Left ventricle myocardium superior (tissue), 1 donor: ENCODE measurements around the gene TK2. TPM values are rescaled to one million over a fixed set of nuclear protein-coding genes. Genes with fewer than 3 reads are reported as not detected.
A peak's percentile ranks its signal among the peaks of the same experiment; 100 is the strongest.
"Not testable (repeated sequence)": the region's sequence is repeated elsewhere in the genome, so short reads cannot be mapped to it uniquely, and the experiment has no call there.

Experiments
- ATAC-seq: fragments of 200-7000 bp; cut with Tn5 transposase; one replicate; pipeline ENCODE4 v1.9.1; 2020; ENCODE audit warnings: mild to moderate bottlenecking, moderate library complexity
- DNase-seq: peaks from one replicate; pipeline ENCODE4 v3.0.0-alpha.2; 2020
- intact Hi-C: fragments of 100-400 bp; cut with micrococcal nuclease; formaldehyde crosslinking; loops from one replicate; pipeline ENCODE4 v1.11.0; 2022
- total RNA-seq: library from RNA; stranded (reverse); fragmentation: NEBNext Ultra II Directional; extraction: Animal tissue kit (Norgen Biotek cat#: 25700); gene quantifications from one replicate; pipeline ENCODE4 v1.2.1, GENCODE V29; 2021
- donor health status: DM: no; HTN: yes; CAD: no; lungs with severe emphysema.

Gene TK2
- total RNA-seq, 1 donor from 2014 or later = 16.8 TPM

DNA sequence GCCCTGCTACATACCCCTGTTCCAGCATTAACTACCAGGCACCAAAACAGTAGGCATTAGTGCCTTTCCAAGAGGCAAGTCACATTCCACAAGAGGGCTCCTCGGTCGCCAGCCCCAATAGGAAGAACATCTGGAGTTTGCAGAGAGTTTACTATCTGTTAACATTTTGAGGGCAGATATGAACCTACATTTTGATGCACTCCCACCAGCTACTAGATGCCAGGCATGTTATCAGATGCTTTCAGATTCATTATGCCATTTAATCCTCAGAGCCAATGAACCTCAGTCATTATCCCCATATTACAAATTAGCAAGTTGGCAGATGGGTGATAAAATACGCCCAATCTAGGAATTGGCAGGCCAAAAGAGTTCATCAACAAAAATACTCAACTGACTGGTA lies 25.1 kb upstream of the TK2 start:
- DNase-seq = no peak
- ATAC-seq = no peak

DNA sequence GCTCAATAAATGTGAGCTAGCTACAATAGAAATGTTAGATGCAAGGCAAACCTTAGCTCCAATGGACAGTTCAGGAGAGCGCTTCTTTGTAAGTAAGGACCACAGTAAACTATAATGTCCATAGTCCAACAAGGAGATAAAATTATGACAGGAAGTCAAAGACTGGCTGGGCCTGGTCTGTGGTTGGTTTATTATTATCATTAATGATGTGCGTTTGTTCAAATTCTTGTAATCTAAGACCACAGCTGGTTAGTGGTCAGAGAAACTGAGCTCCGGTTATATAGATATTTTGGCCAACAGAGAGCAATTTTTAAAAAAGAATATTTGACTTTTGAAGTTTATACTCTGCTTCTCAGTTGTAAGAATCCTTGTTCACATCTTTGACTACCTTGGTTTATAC lies 24.6 kb upstream of the TK2 start:
- ATAC-seq (no peak), DNase-seq (no peak)
- intact Hi-C loops = no loop called here

More for the DNA sequence above, 25.1 kb upstream of the TK2 start:
- intact Hi-C loops = no loop called here

DNA sequence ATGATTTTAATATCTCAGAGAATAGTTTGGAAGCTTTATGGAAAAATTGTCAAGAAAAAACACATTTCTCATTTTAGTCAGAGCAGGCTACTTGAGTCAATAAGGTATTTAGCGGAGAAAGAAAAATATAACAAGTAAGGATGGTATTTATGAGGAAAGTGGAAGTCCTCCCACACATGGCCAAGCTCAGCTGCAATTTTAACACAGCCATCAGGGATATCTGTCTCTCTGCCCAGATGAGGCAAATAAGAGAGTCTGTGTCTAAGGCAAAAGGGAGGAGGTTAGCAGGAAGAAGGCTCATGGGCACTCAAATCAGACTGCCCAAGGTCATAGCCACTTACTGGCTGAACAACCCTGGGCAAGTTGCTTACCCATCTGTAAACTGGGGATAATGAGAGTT lies 24.2 kb upstream of the TK2 start:
- intact Hi-C loops = no loop called here
- DNase-seq (no peak), ATAC-seq (no peak)

DNA sequence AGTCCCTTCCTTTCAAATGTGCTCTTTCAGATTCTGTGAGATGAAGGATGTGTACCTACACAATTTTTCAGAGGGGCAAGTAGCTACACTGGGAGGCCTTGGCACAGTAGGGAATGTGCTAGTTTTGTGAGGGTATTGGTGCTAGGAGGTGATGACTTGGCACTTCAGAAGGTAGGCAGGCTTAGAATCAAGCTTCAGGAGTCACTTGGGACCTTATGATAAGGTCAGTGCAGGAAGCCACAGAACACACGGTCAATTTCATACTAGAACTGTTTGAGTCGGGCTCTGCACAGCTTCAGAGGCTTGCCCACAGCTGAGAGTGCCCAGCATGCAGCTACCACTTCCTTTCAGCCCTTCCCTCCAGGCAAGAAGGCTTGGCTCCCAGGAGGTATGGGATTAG lies 22.4 kb upstream of the TK2 start:
- no peak for ATAC-seq
- DNase-seq = no peak
- intact Hi-C loops = no loop called here

DNA sequence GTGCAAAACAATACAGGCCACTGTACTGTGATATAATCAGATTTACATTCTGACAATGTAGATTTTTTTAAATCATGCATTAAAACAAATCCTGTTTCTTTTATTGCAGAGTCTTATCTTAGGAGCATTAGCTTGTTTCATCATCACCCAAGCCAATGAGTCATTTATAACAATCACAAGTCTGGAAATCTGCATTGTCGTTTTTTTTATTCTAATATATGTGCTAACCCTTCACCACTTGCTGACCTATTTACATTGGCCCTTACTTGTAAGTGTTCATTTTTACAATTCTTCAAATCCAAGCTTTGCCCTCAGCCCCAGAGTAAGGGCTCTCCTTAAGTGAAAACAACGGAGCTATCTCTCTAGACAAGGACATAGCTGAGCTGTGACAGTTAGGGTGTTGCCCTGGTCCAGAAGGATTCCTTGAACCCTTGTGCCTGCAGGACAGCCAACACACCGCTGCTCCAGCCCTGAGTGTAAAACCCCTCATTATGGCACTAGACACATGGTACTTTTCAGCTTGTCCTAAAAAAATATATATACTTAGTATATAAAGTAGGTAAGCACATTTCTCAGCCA lies 20.0 kb upstream of the TK2 start:
- intact Hi-C loops = no loop called here
- ATAC-seq (peak; percentile 22), DNase-seq (no peak)

DNA sequence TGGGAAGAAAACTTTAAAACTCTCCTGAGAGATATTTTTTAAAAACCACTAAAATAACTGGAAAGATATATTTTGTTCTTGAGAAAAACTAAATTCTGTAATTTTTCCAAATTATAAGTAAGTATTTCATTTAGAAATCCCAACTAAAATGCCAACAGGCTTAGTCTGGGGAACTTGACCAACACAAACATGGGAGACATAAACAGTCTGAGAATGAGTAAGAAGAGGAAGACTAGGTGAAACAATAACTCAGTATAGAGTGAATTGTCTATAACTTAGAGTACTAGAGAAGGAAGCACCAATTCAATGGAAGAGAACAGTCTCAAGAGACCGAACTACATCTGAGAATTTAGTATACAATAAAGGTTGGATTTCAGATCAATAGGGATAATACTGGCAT lies 19.2 kb upstream of the TK2 start:
- no peak for ATAC-seq
- intact Hi-C loops = no loop called here
- DNase-seq = no peak

DNA sequence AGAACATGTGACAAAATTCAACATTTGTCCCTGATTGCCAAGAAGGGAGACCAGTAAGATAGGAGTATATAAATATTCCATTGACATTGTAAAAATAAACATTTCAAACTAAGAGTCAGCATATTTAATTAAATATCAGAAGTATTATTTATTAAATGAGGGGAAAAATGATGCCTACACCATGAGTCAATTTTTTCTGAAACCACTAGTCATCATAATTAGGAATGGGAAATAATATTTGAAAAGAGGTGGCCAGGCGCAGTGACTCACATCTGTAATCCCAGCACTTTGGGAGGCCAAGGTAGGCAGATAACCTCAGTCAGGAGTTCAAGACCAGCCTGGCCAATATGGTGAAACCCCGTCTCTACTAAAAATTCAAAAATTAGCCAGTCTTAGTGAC lies 18.4 kb upstream of the TK2 start:
- intact Hi-C loops = no loop called here
- no peak for ATAC-seq
- DNase-seq = no peak

DNA sequence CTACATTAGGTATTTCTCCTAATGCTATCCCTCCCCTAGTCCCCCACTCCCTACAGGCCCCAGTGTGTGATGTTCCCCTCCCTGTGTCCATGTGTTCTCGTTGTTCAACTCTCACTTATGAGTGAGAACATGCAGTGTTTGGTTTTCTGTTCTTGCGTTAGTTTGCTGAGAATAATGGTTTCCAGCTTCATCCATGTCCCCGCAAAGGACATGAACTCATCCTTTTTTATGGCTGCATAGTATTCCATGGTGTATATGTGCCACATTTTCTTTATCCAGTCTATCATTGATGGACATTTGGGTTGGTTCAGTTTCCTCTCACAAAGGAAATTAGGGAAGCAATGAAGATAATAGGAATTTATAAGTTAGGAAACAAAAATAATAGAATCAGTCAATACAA lies 17.3 kb upstream of the TK2 start:
- intact Hi-C loops, ATAC-seq, DNase-seq: not testable (repeated sequence)

DNA sequence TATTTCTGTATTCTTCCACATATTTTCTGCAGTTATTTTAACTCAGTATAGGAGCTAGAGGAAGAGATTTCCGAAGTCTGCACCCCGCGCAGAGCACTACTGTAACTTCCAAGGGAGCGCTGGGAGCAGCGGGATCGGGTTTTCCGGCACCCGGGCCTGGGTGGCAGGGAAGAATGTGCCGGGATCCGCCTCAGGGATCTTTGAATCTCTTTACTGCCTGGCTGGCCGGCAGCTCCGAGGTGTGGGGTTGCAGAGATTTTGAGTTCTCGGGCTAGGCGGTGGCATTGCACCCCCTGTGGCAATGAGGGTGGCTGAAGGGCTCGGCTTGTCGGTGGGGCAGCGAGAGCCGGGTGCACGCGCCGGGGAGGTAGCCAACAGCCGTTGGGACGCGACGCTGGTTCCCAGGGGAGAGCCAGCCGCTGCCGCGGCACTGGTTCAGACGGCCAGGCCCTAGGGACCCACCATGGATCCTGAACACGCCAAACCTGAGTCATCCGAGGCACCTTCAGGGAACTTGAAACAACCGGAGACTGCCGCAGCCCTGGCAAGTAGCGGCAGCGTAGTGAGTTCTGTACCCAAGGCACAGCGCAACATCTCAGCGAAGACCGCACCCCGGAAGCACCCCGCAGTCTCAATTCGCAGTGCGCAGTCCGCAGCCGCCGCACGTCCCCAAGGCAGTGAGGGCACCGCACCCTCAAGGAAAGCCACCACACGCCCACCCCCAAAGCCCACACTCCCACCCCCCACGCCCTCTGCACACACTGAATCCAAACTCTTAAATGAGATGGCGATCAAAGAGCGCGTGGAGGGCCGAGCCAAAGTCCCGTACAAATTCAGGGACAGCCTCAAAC lies 16.4 kb upstream of the TK2 start, which contains the start of gene CMTM1:
CMTM1 (plus strand) TSS at position 389 of the 851 bp plus-strand sequence; CDS start at position 464, 75 bp downstream.
- intact Hi-C loops = no loop called here
- ATAC-seq (no peak), DNase-seq (no peak)

DNA sequence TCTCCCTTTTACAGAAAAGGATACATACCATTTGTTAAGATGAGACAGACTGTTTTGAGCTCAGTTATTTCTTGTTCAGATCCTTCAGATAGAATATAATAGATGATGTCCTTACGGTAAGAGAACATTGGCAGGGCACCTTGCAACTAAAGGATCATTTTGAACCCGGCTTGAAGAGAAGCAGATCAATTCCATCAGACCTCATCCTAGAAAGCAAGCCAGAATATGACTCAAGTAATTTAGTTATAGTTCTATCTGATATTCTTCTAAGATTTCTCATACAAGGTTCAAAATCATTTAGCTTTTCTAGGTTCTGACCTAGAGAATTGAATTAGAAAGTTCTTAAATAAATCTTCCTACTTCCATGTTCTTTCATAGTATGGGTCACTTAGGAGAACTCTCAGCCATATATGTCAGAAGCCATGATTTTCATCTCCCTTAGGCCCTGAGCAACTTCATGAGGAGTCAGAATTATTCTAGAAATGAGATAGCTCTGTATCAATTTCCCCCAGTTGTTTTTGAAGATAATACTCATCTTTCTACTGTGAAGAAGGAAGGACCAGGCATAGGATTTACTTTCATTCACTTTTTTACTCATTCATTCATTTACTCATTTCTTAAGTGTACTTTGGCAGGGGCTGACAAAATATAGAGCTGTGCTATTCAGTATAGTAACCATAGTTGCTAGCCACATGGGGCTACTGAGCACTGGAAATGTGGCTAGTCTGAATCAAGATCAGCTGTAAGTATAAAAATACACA lies 13.8 kb upstream of the TK2 start:
- intact Hi-C loops = no loop called here
- ATAC-seq = no peak
- DNase-seq = no peak

DNA sequence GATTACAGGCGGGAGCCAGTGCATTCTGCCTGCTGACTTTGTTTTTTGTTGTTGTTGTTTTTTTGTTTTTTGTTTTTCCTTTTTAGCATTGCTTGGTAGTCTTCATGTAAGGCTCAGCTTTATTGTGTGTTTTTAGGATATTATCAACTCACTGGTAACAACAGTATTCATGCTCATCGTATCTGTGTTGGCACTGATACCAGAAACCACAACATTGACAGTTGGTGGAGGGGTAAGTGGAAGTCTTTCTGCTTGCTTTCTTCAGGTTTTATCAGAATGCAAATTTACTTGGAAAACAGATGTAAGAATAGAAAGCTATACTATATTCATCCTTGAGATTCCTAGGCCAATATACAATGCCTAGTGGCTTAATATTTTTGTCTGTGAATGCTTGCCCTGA lies 13.1 kb upstream of the TK2 start:
- intact Hi-C loops = no loop called here
- DNase-seq (no peak), ATAC-seq (no peak)

DNA sequence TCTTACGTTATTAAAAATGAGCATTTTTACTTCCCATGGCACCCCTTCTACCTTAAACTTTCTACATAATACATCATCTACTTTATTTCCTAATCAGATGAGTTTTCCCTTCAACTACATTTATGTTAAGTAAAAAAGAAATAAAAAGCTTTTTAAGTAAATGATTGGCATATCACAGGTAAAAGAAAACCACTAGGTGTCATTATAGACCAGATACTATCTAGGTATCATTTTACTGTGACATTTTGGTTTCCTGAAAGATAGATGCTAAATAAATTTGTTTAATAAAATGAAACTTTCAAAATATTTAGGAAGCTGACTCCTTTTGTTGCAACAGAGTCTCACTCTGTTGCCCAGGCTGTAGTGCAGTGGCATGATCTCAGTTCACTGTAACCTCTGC lies 12.5 kb upstream of the TK2 start:
- intact Hi-C loops = no loop called here
- ATAC-seq = no peak
- DNase-seq = no peak

DNA sequence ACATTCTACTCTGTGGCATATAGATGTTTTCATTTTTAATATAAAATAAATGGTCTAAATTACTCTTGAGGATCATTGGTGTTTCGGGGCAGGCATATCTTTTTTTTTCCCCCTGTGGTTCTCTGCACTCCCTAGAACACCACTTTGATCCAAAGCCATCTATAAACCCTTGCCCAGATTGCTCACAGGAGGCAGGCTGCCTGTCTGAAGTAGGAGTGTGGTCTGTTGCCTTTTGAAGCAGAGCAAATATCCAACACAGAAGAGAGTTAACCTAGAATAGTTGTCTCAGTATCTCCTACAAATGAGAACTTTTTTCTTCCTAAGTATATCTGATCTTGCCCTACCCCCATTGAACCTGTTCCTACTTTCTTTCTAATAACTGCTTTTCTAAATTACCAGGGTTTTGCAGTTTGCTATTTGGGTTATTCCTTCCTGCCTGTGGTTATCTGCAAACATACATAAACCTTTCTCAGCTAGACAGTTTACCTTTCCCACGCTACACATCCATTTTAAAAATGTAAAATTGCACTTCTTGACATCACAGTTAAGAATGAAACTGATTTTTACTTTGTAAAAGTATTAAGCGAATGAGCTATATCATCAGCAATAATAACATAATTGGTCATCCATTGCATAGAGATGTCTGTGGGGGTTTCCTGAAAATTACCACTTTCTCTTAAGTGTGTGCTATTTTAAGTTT lies 11.6 kb upstream of the TK2 start:
- ATAC-seq (no peak), DNase-seq (no peak)
- intact Hi-C loops = no loop called here

DNA sequence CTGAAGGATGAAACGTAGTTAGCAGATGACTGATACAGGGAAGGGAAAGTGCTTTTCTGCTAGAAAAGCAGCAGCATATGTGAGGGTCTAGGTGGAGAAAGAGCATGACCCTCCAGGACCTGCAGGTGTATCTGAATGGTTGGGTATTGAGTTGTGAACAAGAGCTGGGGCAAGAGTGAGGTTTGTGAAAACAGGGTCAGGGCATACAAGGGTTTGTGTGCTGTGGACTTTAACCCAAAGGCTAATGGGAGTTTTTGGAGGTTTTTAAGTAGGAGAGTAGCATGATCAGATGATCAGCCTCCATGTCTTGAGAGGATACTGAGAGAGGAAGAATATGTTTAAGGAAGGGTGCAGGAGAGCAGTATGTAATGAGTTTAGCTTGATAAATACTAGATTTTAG lies 10.2 kb upstream of the TK2 start:
- DNase-seq (no peak), ATAC-seq (no peak)
- intact Hi-C loops = no loop called here

DNA sequence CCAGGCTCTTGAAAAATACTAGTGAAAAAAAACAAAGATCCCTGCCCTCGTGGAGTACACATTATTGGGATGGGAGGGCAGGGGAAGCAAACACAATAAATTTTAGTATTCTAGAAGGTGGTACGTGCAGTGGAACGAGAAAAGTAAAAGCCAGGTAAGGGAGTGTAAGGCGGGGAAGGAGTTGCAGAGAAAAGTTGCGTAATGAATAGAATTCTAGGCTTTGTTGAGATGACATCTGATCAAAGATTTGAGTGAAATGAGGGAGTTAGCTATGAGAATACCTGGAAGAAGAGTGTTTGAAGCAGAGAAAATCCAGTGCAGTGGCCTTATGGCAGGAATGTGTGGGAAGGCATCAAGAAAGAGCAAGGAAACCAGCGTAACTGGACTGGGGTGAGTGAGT lies 4.6 kb upstream of the TK2 start:
- no peak for DNase-seq
- intact Hi-C loops = loop anchor here (5.0 kb wide), 1 partner anchor 37 kb away; no protein-coding TSS in a partner anchor
- ATAC-seq = no peak

DNA sequence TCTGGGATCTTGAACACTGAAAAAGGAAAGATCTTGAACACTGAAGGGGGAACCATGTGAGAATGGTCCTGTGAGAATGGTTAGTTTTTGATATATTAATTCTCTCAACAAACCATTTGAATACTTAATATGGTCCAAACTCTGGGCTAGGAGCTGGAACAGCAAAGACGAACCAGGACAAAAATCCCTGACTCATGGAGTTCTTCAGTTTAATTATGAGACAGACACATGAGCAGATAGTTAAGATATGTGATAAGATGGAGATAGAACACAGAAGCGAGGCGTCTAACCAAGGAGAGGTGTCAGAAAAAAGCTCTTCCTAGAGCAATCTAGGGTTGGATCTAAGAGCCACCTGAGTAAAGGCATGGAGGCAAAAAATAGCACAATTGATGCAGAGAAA lies 4.1 kb upstream of the TK2 start:
- no peak for DNase-seq

DNA sequence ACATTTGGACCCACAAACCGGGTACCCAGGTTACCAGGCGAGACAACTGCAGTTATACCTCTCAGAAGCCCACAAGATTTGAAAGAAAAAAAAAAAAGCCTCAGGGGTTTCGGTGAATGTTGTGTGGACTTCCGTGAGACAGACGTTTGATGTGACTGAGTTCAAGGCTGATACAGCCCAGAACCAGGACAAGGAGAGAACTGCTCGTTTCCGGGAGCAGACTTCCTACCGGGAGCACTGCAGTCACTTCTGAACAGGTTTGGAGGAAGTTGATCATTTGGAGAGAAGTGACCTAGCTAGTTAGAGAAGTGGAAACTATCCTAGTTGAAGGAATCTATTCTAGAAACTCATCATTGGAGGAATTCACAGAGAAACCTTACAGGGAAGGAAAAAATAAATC lies 3.3 kb upstream of the TK2 start:
- intact Hi-C loops = loop anchor here (5.0 kb wide), 1 partner anchor 36 kb away; no protein-coding TSS in a partner anchor
- DNase-seq (no peak), ATAC-seq (no peak)

More for the DNA sequence above, 4.1 kb upstream of the TK2 start:
- intact Hi-C loops = loop anchor here (5.0 kb wide), 1 partner anchor 37 kb away; no protein-coding TSS in a partner anchor
- ATAC-seq = no peak

DNA sequence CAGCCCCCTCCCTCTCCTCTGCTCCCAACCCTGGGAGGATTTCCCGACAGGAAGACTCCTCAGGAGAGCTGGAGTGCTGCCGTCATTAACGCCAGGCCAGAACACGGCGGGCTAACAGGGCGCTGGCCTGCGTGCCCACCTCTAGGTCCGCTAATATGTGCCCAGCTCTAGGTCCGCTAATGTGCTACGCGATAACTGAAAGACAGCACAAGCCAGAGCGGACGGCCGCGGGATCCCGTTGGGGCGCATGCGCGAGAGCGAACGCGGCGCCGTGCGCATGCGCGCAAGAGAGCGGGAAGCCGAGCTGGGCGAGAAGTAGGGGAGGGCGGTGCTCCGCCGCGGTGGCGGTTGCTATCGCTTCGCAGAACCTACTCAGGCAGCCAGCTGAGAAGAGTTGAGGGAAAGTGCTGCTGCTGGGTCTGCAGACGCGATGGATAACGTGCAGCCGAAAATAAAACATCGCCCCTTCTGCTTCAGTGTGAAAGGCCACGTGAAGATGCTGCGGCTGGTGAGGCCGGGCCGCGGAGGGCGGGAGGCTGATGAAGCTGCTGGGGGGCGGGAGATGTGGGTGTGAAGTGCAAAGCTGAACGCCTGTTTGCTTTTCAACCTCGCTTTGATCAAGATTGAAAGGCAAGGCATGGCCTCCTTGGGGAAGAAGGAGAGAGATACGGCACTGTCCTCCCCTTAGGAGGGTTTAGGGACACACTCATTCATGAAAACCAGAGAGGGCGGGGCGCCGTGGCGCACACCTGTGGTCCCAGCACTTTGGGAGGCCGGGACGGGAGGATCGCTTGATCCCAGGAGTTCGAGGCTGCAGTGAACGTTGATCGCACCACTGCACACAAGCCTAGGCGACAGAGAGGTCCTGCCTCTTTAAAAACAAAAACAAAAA lies 2.6 kb upstream of the TK2 start, which contains the start of gene CKLF:
CKLF (plus strand) TSS at position 291 of the 892 bp plus-strand sequence; CDS start at position 431, 140 bp downstream.
- DNase-seq (peak; percentile 95), ATAC-seq (peak; percentile 87)
- intact Hi-C loops = loop anchor here (5.0 kb wide), 1 partner anchor 35 kb away; no protein-coding TSS in a partner anchor
